H1 (cell line): ENCODE results near the gene RING1. TPM values are rescaled to one million over a fixed set of nuclear protein-coding genes. Genes with fewer than 3 reads are reported as not detected.

Experiments used
- CTCF ChIA-PET: fragments of 300-600 bp; sonication (Branson Sonifier 250); formaldehyde crosslinking; loops from one replicate; lab custom pipeline; 2021; ENCODE audit not compliant: partially characterized antibody; lab: Charles Lee
- POLR2A ChIA-PET: fragments of 300-600 bp; sonication (Branson Sonifier 250); formaldehyde crosslinking; loops from one replicate; lab custom pipeline; 2021; ENCODE audit warnings: inconsistent platforms; ENCODE audit not compliant: partially characterized antibody; lab: Charles Lee
- DNase-seq, 2 experiments: peaks; one replicate each; pipeline versions ENCODE4 v3.0.0 to v3.0.0-alpha.2; 2010 to 2022; ENCODE audit warnings: low spot score in 2 of 2, low read depth in 1 of 2, mixed read lengths in 1 of 2
- FAIRE-seq: peaks from 2 replicates; lab custom pipeline; 2011; peaks lifted over from hg19 to GRCh38; lab: Jason Lieb, UNC
- H2AFZ ChIP-seq: 2 replicates; pipeline ENCODE4 v1.8.1; 2012; ENCODE audit warnings: low read length, inconsistent platforms
- H2AK5ac ChIP-seq: 2 replicates; pipeline ENCODE4 v1.6.1; 2013; ENCODE audit warnings: low read depth, low read length
- H2BK120ac ChIP-seq: replicated peaks from 2 replicates; pipeline ENCODE3; 2013; ENCODE audit warnings: low read depth, low read length, inconsistent platforms
- H2BK12ac ChIP-seq: 2 replicates; pipeline ENCODE4 v1.6.1; 2013; ENCODE audit warnings: low read depth, low read length
- H2BK15ac ChIP-seq: 2 replicates; pipeline ENCODE4 v1.6.1; 2013; ENCODE audit warnings: low read length
- H2BK20ac ChIP-seq: 2 replicates; pipeline ENCODE4 v1.6.1; 2013; ENCODE audit warnings: low read length
- H2BK5ac ChIP-seq: 2 replicates; pipeline ENCODE4 v1.6.1; 2013; ENCODE audit warnings: low read depth, low read length
- H3K14ac ChIP-seq: 2 replicates; pipeline ENCODE4 v1.6.1; 2013; ENCODE audit warnings: inconsistent platforms; ENCODE audit not compliant: insufficient read length
- H3K18ac ChIP-seq: 2 replicates; pipeline ENCODE4 v1.6.1; 2013; ENCODE audit warnings: low read length; ENCODE audit errors: extremely low read depth
- H3K23ac ChIP-seq: 2 replicates; pipeline ENCODE4 v1.6.1; 2013; ENCODE audit warnings: inconsistent platforms; ENCODE audit not compliant: insufficient read length
- H3K23me2 ChIP-seq: 2 replicates; pipeline ENCODE4 v1.6.1; 2013; ENCODE audit warnings: low read depth, low read length
- H3K27ac ChIP-seq: 2 replicates; pipeline ENCODE4 v1.6.1; 2011; ENCODE audit warnings: low read depth, low read length, inconsistent platforms
- H3K27me3 ChIP-seq, 4 experiments: replicated peaks in 1 of 4; 1 replicate in 1 of 4; 2 replicates in 3 of 4; pipeline versions ENCODE4 v1.6.1 to v1.8.1; 2011 to 2013; ENCODE audit warnings: low read length in 3 of 4, mild to moderate bottlenecking in 3 of 4, inconsistent platforms in 2 of 4, mixed read lengths in 2 of 4, moderate library complexity in 1 of 4; ENCODE audit not compliant: control insufficient read depth in 3 of 4, insufficient read depth in 3 of 4; ENCODE audit errors: extremely low read depth in 1 of 4
- H3K36me3 ChIP-seq, 4 experiments: 2 replicates each; pipeline versions ENCODE4 v1.6.1 to v1.8.1; 2011 to 2013; ENCODE audit warnings: mild to moderate bottlenecking in 4 of 4, low read length in 3 of 4, moderate library complexity in 2 of 4, control low read depth in 1 of 4, inconsistent platforms in 1 of 4; ENCODE audit not compliant: insufficient read depth in 4 of 4, control insufficient read depth in 2 of 4
- H3K4ac ChIP-seq: replicated peaks from 2 replicates; pipeline ENCODE3; 2013; ENCODE audit warnings: low read length, low read depth, mixed read lengths, inconsistent platforms; ENCODE audit not compliant: insufficient read length
- H3K4me1 ChIP-seq, 4 experiments: replicated peaks in 1 of 4; 1 replicate in 1 of 4; 2 replicates in 3 of 4; pipeline versions ENCODE4 v1.6.1 to v1.8.1; 2011 to 2013; ENCODE audit warnings: low read length in 3 of 4, inconsistent platforms in 2 of 4, mixed read lengths in 1 of 4; ENCODE audit not compliant: insufficient read depth in 4 of 4, control insufficient read depth in 3 of 4
- H3K4me2 ChIP-seq, 2 experiments: 2 replicates each; pipeline versions ENCODE4 v1.6.1 to v1.8.1; 2011 to 2013; ENCODE audit warnings: low read depth in 2 of 2, low read length in 2 of 2, control low read depth in 1 of 2, inconsistent platforms in 1 of 2, mild to moderate bottlenecking in 1 of 2; ENCODE audit not compliant: insufficient read depth in 1 of 2
- H3K4me3 ChIP-seq, 4 experiments: fragments of 200-600, 300-600 bp in 1 of 4; sonication (generic), shearing (Covaris generic), sonication (Bioruptor Twin) in 1 of 4; 2 replicates each; pipeline versions ENCODE4 v1.5.1 to v1.8.1; 2011 to 2016; ENCODE audit warnings: low read length in 4 of 4, low read depth in 3 of 4, control low read depth in 2 of 4, inconsistent platforms in 2 of 4, mild to moderate bottlenecking in 2 of 4, mixed read lengths in 1 of 4, moderate library complexity in 1 of 4; ENCODE audit not compliant: insufficient read depth in 2 of 4; ENCODE audit errors: extremely low read depth in 1 of 4
- H3K56ac ChIP-seq: replicated peaks from 2 replicates; pipeline ENCODE3; 2013; ENCODE audit warnings: low read depth, mild to moderate bottlenecking, mixed read lengths, low read length, inconsistent platforms; ENCODE audit not compliant: insufficient read length
- H3K79me1 ChIP-seq: 2 replicates; pipeline ENCODE4 v1.6.1; 2013; ENCODE audit warnings: low read depth, low read length, control low read depth
- H3K79me2 ChIP-seq, 2 experiments: 2 replicates each; pipeline versions ENCODE4 v1.6.1 to v1.8.1; 2012 to 2013; ENCODE audit warnings: low read length in 2 of 2, mild to moderate bottlenecking in 2 of 2, inconsistent platforms in 1 of 2; ENCODE audit not compliant: insufficient read depth in 2 of 2, control insufficient read depth in 1 of 2
- H3K9ac ChIP-seq, 4 experiments: replicated peaks in 1 of 4; 1 replicate in 1 of 4; 2 replicates in 3 of 4; pipeline versions ENCODE4 v1.6.1 to v1.8.1; 2011 to 2013; ENCODE audit warnings: low read depth in 3 of 4, low read length in 3 of 4, control low read depth in 2 of 4, mild to moderate bottlenecking in 2 of 4, moderate library complexity in 2 of 4, inconsistent platforms in 1 of 4; ENCODE audit errors: extremely low read depth in 1 of 4
- H3K9me3 ChIP-seq, 2 experiments: 2 replicates each; pipeline versions ENCODE4 v1.6.1 to v1.8.1; 2012 to 2013; ENCODE audit warnings: mild to moderate bottlenecking in 2 of 2, moderate library complexity in 2 of 2, control low read depth in 1 of 2, inconsistent platforms in 1 of 2, low read depth in 1 of 2, low read length in 1 of 2, mixed read lengths in 1 of 2; ENCODE audit not compliant: insufficient read depth in 2 of 2
- H4K20me1 ChIP-seq, 2 experiments: replicated peaks in 1 of 2; 2 replicates each; pipeline versions ENCODE3 to v1.8.1; 2011 to 2013; ENCODE audit warnings: inconsistent platforms in 2 of 2, low read length in 2 of 2, mild to moderate bottlenecking in 1 of 2; ENCODE audit not compliant: insufficient read depth in 2 of 2, control insufficient read depth in 1 of 2
- H4K5ac ChIP-seq: 2 replicates; pipeline ENCODE4 v1.6.1; 2013; ENCODE audit warnings: low read length, low read depth, mixed read lengths, inconsistent platforms; ENCODE audit not compliant: insufficient read length
- H4K8ac ChIP-seq: 2 replicates; pipeline ENCODE4 v1.8.0; 2013; ENCODE audit warnings: mild to moderate bottlenecking, moderate library complexity, low read length, inconsistent platforms; ENCODE audit not compliant: insufficient read depth; ENCODE audit errors: extremely low read depth
- H4K91ac ChIP-seq: replicated peaks from 2 replicates; pipeline ENCODE3; 2013; ENCODE audit warnings: low read length, mixed read lengths, inconsistent platforms; ENCODE audit not compliant: insufficient read length
- FOSL1 ChIP-seq: IDR thresholded peaks from 2 replicates; pipeline ENCODE4 v1.6.1; 2011; ENCODE audit warnings: mild to moderate bottlenecking, low read depth, low read length, moderate library complexity; ENCODE audit not compliant: insufficient read depth
- RFX5 ChIP-seq: IDR thresholded peaks from 2 replicates; pipeline ENCODE4 v1.6.1; 2011; ENCODE audit warnings: low read depth, low read length, improper control_type of control experiment, borderline replicate concordance
- RXRA ChIP-seq: IDR thresholded peaks from 2 replicates; pipeline ENCODE4 v1.6.1; 2011; ENCODE audit warnings: low read depth, mild to moderate bottlenecking, low read length, moderate library complexity; ENCODE audit not compliant: insufficient read depth
- SP1 ChIP-seq: IDR thresholded peaks from 2 replicates; pipeline ENCODE4 v1.6.1; 2011; ENCODE audit warnings: low read depth, low read length
- SUZ12 ChIP-seq: fragments of 200-600 bp; sonication (generic); IDR thresholded peaks from 2 replicates; pipeline ENCODE4 v1.6.1; 2012; ENCODE audit warnings: mild to moderate bottlenecking, inconsistent platforms, low read length, moderate library complexity, mixed read lengths
- WGBS, 2 experiments: shearing (Covaris generic) in 1 of 2; methylation state at CpG; one replicate each; pipeline versions ENCODE4 v1.1.6 to v1.1.7; 2013 to 2015; ENCODE audit warnings: low lambda C conversion rate in 2 of 2, mixed read lengths in 2 of 2, inconsistent platforms in 1 of 2, low coverage in 1 of 2, missing lambda C conversion rate in 1 of 2; ENCODE audit not compliant: insufficient replicate concordance in 2 of 2, insufficient coverage in 1 of 2, insufficient read length in 1 of 2; ENCODE audit errors: extremely low coverage in 1 of 2, missing lambda C conversion rate in 1 of 2; 5-methylcytosine and 5-hydroxymethylcytosine counted together
- polyA plus RNA-seq, 7 experiments: library from polyadenylated mRNA; depleted of rRNA in 3 of 7; stranded (reverse) in 5 of 7; unstranded in 2 of 7; fragments of >200 nt in 5 of 7; fragments of 200-250 nt in 2 of 7; gene quantifications; 1 replicate in 5 of 7; 2 replicates in 1 of 7; 4 replicates in 1 of 7; pipeline versions ENCODE4 v1.2.1 to v1.2.3, GENCODE V29; 2011 to 2013; ENCODE audit warnings: missing spikeins in 2 of 7, mixed read lengths in 2 of 7
- total RNA-seq: library from RNA; stranded (reverse); fragmentation: NEBNext Ultra II Directional; extraction: Animal tissue kit (Norgen Biotek cat#: 25700); gene quantifications from 2 replicates; pipeline ENCODE4 v1.2.1, GENCODE V29; 2021
- TF ChIP-seq, protein P1 (sequence below), 3 experiments: IDR thresholded peaks; 1 replicate in 2 of 3; 2 replicates in 1 of 3; pipeline versions ENCODE4 v1.5.1 to v1.6.1; 2011; ENCODE audit warnings: low read length in 3 of 3, mild to moderate bottlenecking in 3 of 3, inconsistent platforms in 2 of 3, low read depth in 1 of 3, moderate library complexity in 1 of 3; ENCODE audit not compliant: insufficient read depth in 1 of 3; ENCODE audit errors: control extremely low read depth in 1 of 3

RING1 gene
- total and polyA plus RNA-seq, 2 of the 8 experiments (the other 6 are each of a cell fraction or from before 2014, with no cell fraction given): 16.4 to 26.0 TPM

DNA sequence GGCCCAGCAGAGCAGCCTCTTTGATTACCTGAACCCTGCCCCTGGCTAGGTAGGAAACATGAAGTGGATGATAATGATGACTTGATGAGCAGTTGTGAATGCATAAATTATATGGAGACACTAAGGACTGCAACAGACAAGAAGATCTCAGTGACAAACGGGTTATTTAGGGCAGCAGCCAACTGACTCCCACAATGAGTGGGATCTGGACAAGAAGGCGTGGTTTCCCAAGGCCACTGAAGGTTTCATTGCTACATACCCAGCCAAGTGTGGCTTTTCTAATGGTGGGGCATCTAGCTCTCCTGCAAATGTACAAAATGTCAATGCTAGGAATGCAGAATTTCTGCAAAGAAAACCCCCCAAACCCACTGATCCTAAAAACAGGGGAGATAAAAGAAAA lies 29.4 kb downstream of the RING1 start:
- no peak for DNase-seq
- 85% methylated on average over 2 of the region's 2 CpGs; no CpG with 5 or more reads in 1 of the 2 experiments for WGBS, 2 experiments
- H3K14ac ChIP-seq: no peak overlapping the region
- H3K23me2 ChIP-seq: no peaks in the 10 kb centered on the region; the same call in 1 of the 2 replicates
- H3K27ac ChIP-seq: no peak overlapping the region
- peaks cover 0 to 3% (median 0%) of the 10 kb centered on the region in 4 experiments; a peak in 2 of 7 replicates for H3K27me3 ChIP-seq
- peaks cover 0 to 3% (median 2%) of the 10 kb centered on the region in 4 experiments; a peak in 3 of 7 replicates for H3K4me1 ChIP-seq
- H3K4me2 ChIP-seq: no peak overlapping the region
- H3K9me3 ChIP-seq: no peaks in the 10 kb centered on the region
- no peak overlapping the region for H2AFZ ChIP-seq
- H3K18ac ChIP-seq: no peak overlapping the region
- no peak overlapping the region for H2BK5ac ChIP-seq
- no peak overlapping the region for H3K4me3 ChIP-seq
- H2BK15ac ChIP-seq: no peak overlapping the region
- H3K79me1 ChIP-seq: no peaks in the 10 kb centered on the region
- H3K36me3 ChIP-seq: no peaks in the 10 kb centered on the region
- no peak overlapping the region for H3K4ac ChIP-seq
- POLR2A ChIA-PET: interaction anchor here (1.5 kb wide), 1 partner anchor 29 kb away, joined by 4 read pairs; the partner anchor contains the start of gene RING1
- H3K23ac ChIP-seq: no peak overlapping the region
- H4K5ac ChIP-seq: no peak overlapping the region
- CTCF ChIA-PET: interaction anchor here (0.8 to 11.0 kb wide), 3 partner anchors 11 to 33 kb away, joined by 4 to 107 read pairs (median 4); partner anchors contain the start of gene HSD17B8
- no peak for TF ChIP-seq RXRA
- TF ChIP-seq, protein P1, sequence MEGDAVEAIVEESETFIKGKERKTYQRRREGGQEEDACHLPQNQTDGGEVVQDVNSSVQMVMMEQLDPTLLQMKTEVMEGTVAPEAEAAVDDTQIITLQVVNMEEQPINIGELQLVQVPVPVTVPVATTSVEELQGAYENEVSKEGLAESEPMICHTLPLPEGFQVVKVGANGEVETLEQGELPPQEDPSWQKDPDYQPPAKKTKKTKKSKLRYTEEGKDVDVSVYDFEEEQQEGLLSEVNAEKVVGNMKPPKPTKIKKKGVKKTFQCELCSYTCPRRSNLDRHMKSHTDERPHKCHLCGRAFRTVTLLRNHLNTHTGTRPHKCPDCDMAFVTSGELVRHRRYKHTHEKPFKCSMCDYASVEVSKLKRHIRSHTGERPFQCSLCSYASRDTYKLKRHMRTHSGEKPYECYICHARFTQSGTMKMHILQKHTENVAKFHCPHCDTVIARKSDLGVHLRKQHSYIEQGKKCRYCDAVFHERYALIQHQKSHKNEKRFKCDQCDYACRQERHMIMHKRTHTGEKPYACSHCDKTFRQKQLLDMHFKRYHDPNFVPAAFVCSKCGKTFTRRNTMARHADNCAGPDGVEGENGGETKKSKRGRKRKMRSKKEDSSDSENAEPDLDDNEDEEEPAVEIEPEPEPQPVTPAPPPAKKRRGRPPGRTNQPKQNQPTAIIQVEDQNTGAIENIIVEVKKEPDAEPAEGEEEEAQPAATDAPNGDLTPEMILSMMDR (IDR thresholded peaks at IDR 0.05; ENCODE audit: control extremely low read depth in 1 of 3, insufficient read depth in 1 of 3, low read depth in 1 of 3, low read length in 3 of 3): no peak
- no peak for TF ChIP-seq SP1
- TF ChIP-seq SUZ12: no peak
- TF ChIP-seq RFX5: no peak
- TF ChIP-seq FOSL1: no peak
- no peak overlapping the region for H3K56ac ChIP-seq
- H4K20me1 ChIP-seq: no peaks in the 10 kb centered on the region
- H4K8ac ChIP-seq: no peak overlapping the region
- H2BK120ac ChIP-seq: no peak overlapping the region
- no peak overlapping the region for H2AK5ac ChIP-seq
- H2BK20ac ChIP-seq: no peak overlapping the region
- no peaks in the 10 kb centered on the region for H3K79me2 ChIP-seq
- no peak overlapping the region for H3K9ac ChIP-seq
- no peak overlapping the region for H4K91ac ChIP-seq
- no peak overlapping the region for H2BK12ac ChIP-seq
- FAIRE-seq: no peak
